OCI-LY3 (cell line): ENCODE data around the gene ERBB4.

Experiments
- CTCF ChIP-seq: fragments of 200-600, 300-600 bp; sonication (generic); IDR thresholded peaks from 2 replicates; pipeline ENCODE4 v1.5.1; 2014; ENCODE audit warnings: antibody characterized with exemption, low read length, low read depth
- EZH2phosphoT487 ChIP-seq: fragments of 200-600 bp; shearing (Covaris generic); IDR thresholded peaks from 2 replicates; pipeline ENCODE4 v1.6.1; 2018; ENCODE audit warnings: antibody characterized with exemption, mixed run types, low read depth

- TF ChIP-seq CTCF (no peak), EZH2phosphoT487 (no peak)
These were observed 194.5 kb downstream of the ERBB4 start for GRCh38 chr2:212344131-212344530.
